Activated T-helper 17 cell treated with anti-CD3 and anti-CD28 coated beads, Interleukin-2, amount 50 U/mL, for 72 hours (primary cell): ENCODE data around the gene KIF23. TPM values are rescaled to one million over a fixed set of nuclear protein-coding genes. Genes with fewer than 3 reads are reported as not detected.
A peak's percentile ranks its signal among the peaks of the same experiment; 100 is the strongest.

Source experiments
- ATAC-seq: fragments of 150-1000 bp; cut with Tn5 transposase; replicated peaks from 2 replicates; pipeline ENCODE4 v1.10.0; 2021; ENCODE audit warnings: mild to moderate bottlenecking, moderate library complexity
- H3K27ac Mint-ChIP-seq: one replicate; pipeline ENCODE4 v1.8.0; 2022; ENCODE audit warnings: mixed read lengths
- H3K27me3 Mint-ChIP-seq: one replicate; pipeline ENCODE4 v1.8.0; 2022; ENCODE audit warnings: mixed read lengths
- H3K36me3 Mint-ChIP-seq: one replicate; pipeline ENCODE4 v1.8.0; 2022; ENCODE audit warnings: low read depth, mild to moderate bottlenecking, mixed read lengths
- H3K4me1 Mint-ChIP-seq: one replicate; pipeline ENCODE4 v1.8.0; 2022; ENCODE audit warnings: mixed read lengths
- H3K4me3 Mint-ChIP-seq: one replicate; pipeline ENCODE4 v1.8.0; 2022; ENCODE audit warnings: mild to moderate bottlenecking, mixed read lengths
- H3K9me3 Mint-ChIP-seq: one replicate; pipeline ENCODE4 v1.8.0; 2022; ENCODE audit warnings: mixed read lengths
- total RNA-seq, 2 donors: library from RNA; stranded (reverse); gene quantifications; one replicate each; pipeline ENCODE4 v1.2.3, GENCODE V29; 2022

KIF23 gene
- total RNA-seq, 2 donors from 2014 or later = 51.3 to 54.5 TPM

- H3K27ac Mint-ChIP-seq = no peak overlapping the region
- H3K9me3 Mint-ChIP-seq = no peaks in the 10 kb centered on the region
- H3K4me3 Mint-ChIP-seq = no peak overlapping the region
- H3K27me3 Mint-ChIP-seq = no peaks in the 10 kb centered on the region
- no peak for ATAC-seq
- peaks cover 64% of the 10 kb centered on the region for H3K36me3 Mint-ChIP-seq
- peaks cover 25% of the 10 kb centered on the region for H3K4me1 Mint-ChIP-seq
Observed at GRCh38 chr15:69457304-69458280, 43.4 kb downstream of the KIF23 start.

GRCh38 chr15:69459066-69459465 is 44.9 kb downstream of the KIF23 start:
- ATAC-seq = no peak
- Mint-ChIP-seq H3K4me3 (no peak overlapping the region), H3K4me1 (peaks cover 25% of the 10 kb centered on the region), H3K36me3 (peaks cover 49% of the 10 kb centered on the region), H3K9me3 (no peaks in the 10 kb centered on the region), H3K27ac (no peak overlapping the region), H3K27me3 (no peaks in the 10 kb centered on the region)

GRCh38 chr15:69460481-69460880 is 46.3 kb downstream of the KIF23 start:
- no peak overlapping the region for H3K4me3 Mint-ChIP-seq
- peaks cover 13% of the 10 kb centered on the region for H3K4me1 Mint-ChIP-seq
- H3K27ac Mint-ChIP-seq = no peak overlapping the region
- no peaks in the 10 kb centered on the region for H3K9me3 Mint-ChIP-seq
- H3K27me3 Mint-ChIP-seq = no peaks in the 10 kb centered on the region
- peaks cover 35% of the 10 kb centered on the region for H3K36me3 Mint-ChIP-seq
- no peak for ATAC-seq

- ATAC-seq = no peak
- Mint-ChIP-seq H3K4me1 (peaks cover 6% of the 10 kb centered on the region), H3K4me3 (peak overlapping the region; percentile 83), H3K27ac (peak overlapping the region; percentile 81), H3K27me3 (no peaks in the 10 kb centered on the region), H3K36me3 (peaks cover 20% of the 10 kb centered on the region), H3K9me3 (no peaks in the 10 kb centered on the region)
Observed at GRCh38 chr15:69462030-69462492, 47.9 kb downstream of the KIF23 start.

GRCh38 chr15:69462493-69463181 is 48.5 kb downstream of the KIF23 start:
- Mint-ChIP-seq H3K4me1 (peaks cover 6% of the 10 kb centered on the region), H3K9me3 (no peaks in the 10 kb centered on the region), H3K4me3 (peak overlapping the region; percentile 83), H3K27me3 (no peaks in the 10 kb centered on the region), H3K36me3 (peaks cover 14% of the 10 kb centered on the region), H3K27ac (peak overlapping the region; percentile 81)
- ATAC-seq = peak; percentile 95

- no peaks in the 10 kb centered on the region for H3K27me3 Mint-ChIP-seq
- H3K9me3 Mint-ChIP-seq = no peaks in the 10 kb centered on the region
- H3K27ac Mint-ChIP-seq = peak overlapping the region; percentile 81
- peak overlapping the region; percentile 83 for H3K4me3 Mint-ChIP-seq
- H3K4me1 Mint-ChIP-seq = peaks cover 10% of the 10 kb centered on the region
- peaks cover 9% of the 10 kb centered on the region for H3K36me3 Mint-ChIP-seq
- no peak for ATAC-seq
Observed at GRCh38 chr15:69463182-69463756, 49.1 kb downstream of the KIF23 start.

- Mint-ChIP-seq H3K27ac (no peak overlapping the region), H3K4me1 (peaks cover 21% of the 10 kb centered on the region)
Observed at GRCh38 chr15:69465253-69465652, 51.1 kb downstream of the KIF23 start.

GRCh38 chr15:69466733-69467132 is 52.6 kb downstream of the KIF23 start:
- Mint-ChIP-seq H3K27ac (no peak overlapping the region), H3K4me1 (peaks cover 19% of the 10 kb centered on the region), H3K36me3 (no peaks in the 10 kb centered on the region), H3K27me3 (no peaks in the 10 kb centered on the region), H3K9me3 (no peaks in the 10 kb centered on the region), H3K4me3 (no peak overlapping the region)
- ATAC-seq = no peak

More at GRCh38 chr15:69465253-69465652, 51.1 kb downstream of the KIF23 start:
- Mint-ChIP-seq H3K9me3 (no peaks in the 10 kb centered on the region), H3K4me3 (no peak overlapping the region), H3K36me3 (no peaks in the 10 kb centered on the region), H3K27me3 (no peaks in the 10 kb centered on the region)
- no peak for ATAC-seq

GRCh38 chr15:69467636-69468035 is 53.5 kb downstream of the KIF23 start:
- Mint-ChIP-seq H3K27ac (peak overlapping the region; percentile 87), H3K4me1 (peaks cover 15% of the 10 kb centered on the region), H3K4me3 (peak overlapping the region; percentile 74), H3K27me3 (no peaks in the 10 kb centered on the region), H3K9me3 (no peaks in the 10 kb centered on the region), H3K36me3 (no peaks in the 10 kb centered on the region)
- ATAC-seq = no peak

GRCh38 chr15:69468241-69469121 is 54.3 kb downstream of the KIF23 start:
- Mint-ChIP-seq H3K9me3 (no peaks in the 10 kb centered on the region), H3K27me3 (no peaks in the 10 kb centered on the region), H3K4me1 (peaks cover 15% of the 10 kb centered on the region), H3K27ac (peak overlapping the region; percentile 87), H3K4me3 (peak overlapping the region; percentile 74), H3K36me3 (no peaks in the 10 kb centered on the region)
- ATAC-seq = peak; percentile 96

- peak overlapping the region; percentile 87 for H3K27ac Mint-ChIP-seq
- no peaks in the 10 kb centered on the region for H3K36me3 Mint-ChIP-seq
- H3K27me3 Mint-ChIP-seq = no peaks in the 10 kb centered on the region
- H3K4me1 Mint-ChIP-seq = peaks cover 15% of the 10 kb centered on the region
- no peak for ATAC-seq
- H3K9me3 Mint-ChIP-seq = no peaks in the 10 kb centered on the region
- H3K4me3 Mint-ChIP-seq = peak overlapping the region; percentile 74
Observed at GRCh38 chr15:69469467-69470201, 55.5 kb downstream of the KIF23 start.

GRCh38 chr15:69472046-69472445 is 57.9 kb downstream of the KIF23 start:
- Mint-ChIP-seq H3K9me3 (no peaks in the 10 kb centered on the region), H3K36me3 (no peaks in the 10 kb centered on the region), H3K4me1 (peaks cover 15% of the 10 kb centered on the region), H3K27me3 (no peaks in the 10 kb centered on the region), H3K4me3 (no peak overlapping the region), H3K27ac (no peak overlapping the region)
- ATAC-seq = no peak

GRCh38 chr15:69472562-69472961 is 58.4 kb downstream of the KIF23 start:
- no peaks in the 10 kb centered on the region for H3K9me3 Mint-ChIP-seq
- no peak overlapping the region for H3K27ac Mint-ChIP-seq
- no peaks in the 10 kb centered on the region for H3K27me3 Mint-ChIP-seq
- H3K4me1 Mint-ChIP-seq = peaks cover 15% of the 10 kb centered on the region
- no peak for ATAC-seq
- H3K36me3 Mint-ChIP-seq = no peaks in the 10 kb centered on the region
- H3K4me3 Mint-ChIP-seq = no peak overlapping the region
